WERI-Rb-1 (cell line): ENCODE data around the gene DGKZ.

Source experiments
- DNase-seq: peaks from one replicate; pipeline ENCODE4 v3.0.0-alpha.2; 2020
- H3K27ac ChIP-seq: fragments of 250-450 bp; sonication (Bioruptor Pico); 2 replicates; pipeline ENCODE4 v1.5.1; 2020; ENCODE audit warnings: mild to moderate bottlenecking, moderate library complexity
- H3K27me3 ChIP-seq: fragments of 250-450 bp; sonication (Bioruptor Pico); 2 replicates; pipeline ENCODE4 v1.5.1; 2021; ENCODE audit warnings: mild to moderate bottlenecking, low read depth, moderate library complexity; ENCODE audit not compliant: insufficient read depth, severe bottlenecking
- H3K36me3 ChIP-seq: fragments of 250-450 bp; sonication (Bioruptor Pico); 2 replicates; pipeline ENCODE4 v1.5.1; 2020; ENCODE audit warnings: mild to moderate bottlenecking, moderate library complexity
- H3K4me3 ChIP-seq: 2 replicates; pipeline ENCODE4 v1.5.1; 2011; ENCODE audit warnings: low read depth, mild to moderate bottlenecking, control low read depth, low read length
- H3K9me3 ChIP-seq: fragments of 250-450 bp; sonication (Bioruptor Pico); 2 replicates; pipeline ENCODE4 v1.5.1; 2021; ENCODE audit warnings: mild to moderate bottlenecking, moderate library complexity; ENCODE audit not compliant: severe bottlenecking
- TF ChIP-seq, protein P1 (sequence below): IDR thresholded peaks from 2 replicates; pipeline ENCODE4 v1.5.1; 2011; ENCODE audit warnings: low read depth, mild to moderate bottlenecking, control low read depth, inconsistent platforms, low read length

Gene DGKZ

DNA sequence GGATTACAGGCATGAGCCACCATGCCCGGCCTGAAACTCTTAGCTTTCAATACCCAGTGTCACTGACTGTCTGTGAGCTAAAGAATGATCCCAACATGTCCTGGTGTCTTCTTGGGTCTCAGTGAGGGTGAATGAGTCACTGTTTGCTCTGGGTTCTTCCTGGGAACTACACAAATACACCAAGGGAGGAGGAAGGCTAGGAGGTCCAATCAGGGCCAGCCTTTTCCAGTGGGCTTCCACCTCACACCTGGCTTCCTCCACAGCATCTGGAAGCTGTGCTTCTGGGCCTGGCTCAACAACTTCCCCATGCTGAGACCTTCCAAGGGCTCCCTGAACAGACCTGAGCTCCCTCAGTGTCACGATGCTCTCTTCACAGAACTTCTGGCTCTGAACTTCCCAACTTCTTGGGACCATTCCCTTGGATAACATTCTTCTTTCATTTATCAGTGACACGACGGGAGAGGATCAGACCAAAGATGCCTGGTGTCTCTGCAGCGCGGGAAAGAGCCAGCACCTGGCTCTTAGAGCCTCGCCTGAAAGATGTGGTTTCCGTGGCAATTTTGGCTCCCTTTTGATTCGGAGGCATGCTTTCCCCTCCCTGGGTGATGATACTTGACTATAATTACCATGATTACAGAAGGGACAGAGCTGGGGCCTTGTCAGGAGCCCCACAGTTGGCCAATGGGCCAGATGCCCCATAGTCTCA is 66.7 kb downstream of the DGKZ start:
- Histone ChIP-seq H3K27me3 (no peaks in the 10 kb centered on the region), H3K4me3 (no peak overlapping the region), H3K36me3 (peaks cover 67% of the 10 kb centered on the region), H3K9me3 (no peaks in the 10 kb centered on the region), H3K27ac (no peak overlapping the region)
- no peak for DNase-seq
- TF ChIP-seq, protein P1, sequence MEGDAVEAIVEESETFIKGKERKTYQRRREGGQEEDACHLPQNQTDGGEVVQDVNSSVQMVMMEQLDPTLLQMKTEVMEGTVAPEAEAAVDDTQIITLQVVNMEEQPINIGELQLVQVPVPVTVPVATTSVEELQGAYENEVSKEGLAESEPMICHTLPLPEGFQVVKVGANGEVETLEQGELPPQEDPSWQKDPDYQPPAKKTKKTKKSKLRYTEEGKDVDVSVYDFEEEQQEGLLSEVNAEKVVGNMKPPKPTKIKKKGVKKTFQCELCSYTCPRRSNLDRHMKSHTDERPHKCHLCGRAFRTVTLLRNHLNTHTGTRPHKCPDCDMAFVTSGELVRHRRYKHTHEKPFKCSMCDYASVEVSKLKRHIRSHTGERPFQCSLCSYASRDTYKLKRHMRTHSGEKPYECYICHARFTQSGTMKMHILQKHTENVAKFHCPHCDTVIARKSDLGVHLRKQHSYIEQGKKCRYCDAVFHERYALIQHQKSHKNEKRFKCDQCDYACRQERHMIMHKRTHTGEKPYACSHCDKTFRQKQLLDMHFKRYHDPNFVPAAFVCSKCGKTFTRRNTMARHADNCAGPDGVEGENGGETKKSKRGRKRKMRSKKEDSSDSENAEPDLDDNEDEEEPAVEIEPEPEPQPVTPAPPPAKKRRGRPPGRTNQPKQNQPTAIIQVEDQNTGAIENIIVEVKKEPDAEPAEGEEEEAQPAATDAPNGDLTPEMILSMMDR, result no peak

DNA sequence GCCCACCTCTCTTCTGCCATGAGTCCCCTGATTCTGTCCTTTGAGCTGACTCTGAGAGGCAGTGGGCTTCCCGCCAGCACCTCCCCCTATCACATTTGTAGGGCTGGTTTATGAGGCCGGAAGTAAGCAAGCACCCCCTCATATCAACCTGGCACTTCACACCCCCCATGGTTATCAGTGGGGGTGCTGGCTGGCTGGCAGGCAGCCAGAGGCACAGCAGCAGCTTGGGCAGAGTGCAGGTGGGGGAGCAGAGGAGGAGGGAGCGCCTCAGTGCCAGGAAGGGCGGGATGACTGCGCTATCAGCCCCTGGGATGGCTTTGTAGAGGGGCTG is 67.2 kb downstream of the DGKZ start:
- H3K36me3 ChIP-seq, result peaks cover 63% of the 10 kb centered on the region
- no peaks in the 10 kb centered on the region for H3K27me3 ChIP-seq
- no peak overlapping the region for H3K27ac ChIP-seq
- TF ChIP-seq, protein P1, result no peak
- no peaks in the 10 kb centered on the region for H3K9me3 ChIP-seq
- no peak overlapping the region for H3K4me3 ChIP-seq
- DNase-seq, result no peak

DNA sequence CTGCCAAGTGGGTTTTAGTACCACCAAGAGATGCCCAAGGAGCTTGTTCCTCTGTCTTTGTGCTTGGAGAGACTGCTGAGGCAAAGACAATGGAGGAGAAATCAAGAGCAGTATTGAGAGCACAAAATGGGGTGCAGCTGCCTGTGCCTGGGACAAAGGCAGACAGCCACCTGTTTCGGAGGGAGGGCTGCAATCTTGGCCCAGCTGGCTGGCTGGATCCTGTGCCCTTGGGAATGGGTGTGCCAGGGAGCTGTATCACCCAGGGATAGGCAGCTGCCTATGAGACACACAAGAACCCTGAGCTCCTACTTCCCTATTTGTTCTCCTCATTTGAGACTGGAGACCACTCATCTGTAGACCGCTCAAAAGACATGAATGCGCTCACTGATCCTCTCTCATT is 67.6 kb downstream of the DGKZ start:
- no peak for DNase-seq
- H3K4me3 ChIP-seq, result no peak overlapping the region

DNA sequence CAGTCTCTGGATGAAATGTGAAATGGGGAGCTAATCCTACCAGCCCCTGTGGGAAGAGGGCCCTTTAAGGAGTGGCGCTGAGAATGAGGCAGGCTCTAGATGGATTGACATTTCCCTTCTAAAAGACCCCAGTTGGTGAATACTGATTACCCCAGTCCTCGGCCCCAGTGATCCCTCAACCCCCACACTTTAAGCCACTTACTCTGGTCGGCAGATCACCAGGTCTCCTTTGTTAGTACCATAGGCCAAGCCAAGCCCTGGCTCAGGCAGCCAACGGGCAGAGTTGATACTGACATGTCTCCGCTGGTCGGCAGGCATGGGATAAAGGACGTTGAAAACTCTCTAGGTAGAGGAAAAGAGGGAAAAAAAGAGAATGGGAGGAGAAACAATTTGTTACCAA is 70.4 kb downstream of the DGKZ start:
- peak overlapping the region; percentile 69 for H3K27ac ChIP-seq
- no peak overlapping the region for H3K4me3 ChIP-seq
- no peaks in the 10 kb centered on the region for H3K9me3 ChIP-seq
- H3K36me3 ChIP-seq, result peaks cover 53% of the 10 kb centered on the region
- peak; percentile 61 for DNase-seq
- TF ChIP-seq, protein P1, result no peak
- H3K27me3 ChIP-seq, result no peaks in the 10 kb centered on the region

More for the DNA sequence above, 67.6 kb downstream of the DGKZ start:
- H3K27me3 ChIP-seq, result no peaks in the 10 kb centered on the region
- H3K9me3 ChIP-seq, result no peaks in the 10 kb centered on the region
- TF ChIP-seq, protein P1, result no peak
- H3K27ac ChIP-seq, result no peak overlapping the region
- peaks cover 58% of the 10 kb centered on the region for H3K36me3 ChIP-seq

DNA sequence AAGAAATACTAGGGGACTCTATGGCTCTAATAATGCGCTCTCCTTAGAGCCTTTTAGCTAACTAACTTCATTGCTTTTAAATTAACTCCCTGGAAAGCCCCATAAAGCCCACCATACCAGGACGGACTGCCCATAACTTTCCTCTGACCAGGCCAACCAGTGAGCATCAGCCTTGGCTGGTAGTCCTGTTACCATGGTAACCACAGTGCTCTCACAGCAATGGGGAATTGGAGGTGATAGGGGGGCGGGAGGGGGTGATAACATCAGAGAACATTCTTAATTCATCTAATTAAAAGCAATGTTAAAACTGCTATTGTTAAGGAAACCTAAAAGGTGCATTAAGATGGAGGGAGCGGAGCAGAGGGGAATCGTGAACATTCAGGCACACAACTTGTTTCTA is 71.5 kb downstream of the DGKZ start:
- Histone ChIP-seq H3K27ac (no peak overlapping the region), H3K27me3 (no peaks in the 10 kb centered on the region), H3K4me3 (no peak overlapping the region), H3K36me3 (peaks cover 45% of the 10 kb centered on the region), H3K9me3 (no peaks in the 10 kb centered on the region)
- TF ChIP-seq, protein P1, result no peak
- no peak for DNase-seq

DNA sequence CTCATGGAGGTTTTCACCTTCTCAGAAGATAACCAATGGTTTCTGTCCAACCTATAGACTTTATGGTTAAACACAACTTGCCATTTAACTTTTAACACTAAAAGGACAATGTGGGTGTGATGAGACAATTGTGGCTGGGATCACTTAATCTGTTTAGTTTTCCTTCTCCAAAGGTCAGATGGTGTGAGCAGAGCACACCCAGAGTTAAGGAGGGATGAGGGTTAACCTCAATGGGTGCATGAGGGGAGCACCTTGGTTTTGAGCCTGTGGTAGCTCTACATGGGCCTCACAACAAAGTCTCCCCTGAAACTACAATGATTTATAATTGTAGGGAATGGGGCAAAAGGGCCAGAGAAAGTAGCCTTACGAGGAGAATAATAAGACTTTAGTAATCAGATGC is 73.2 kb downstream of the DGKZ start:
- no peak overlapping the region for H3K4me3 ChIP-seq
- no peaks in the 10 kb centered on the region for H3K9me3 ChIP-seq
- H3K36me3 ChIP-seq, result peaks cover 29% of the 10 kb centered on the region
- peak overlapping the region; percentile 64 for H3K27ac ChIP-seq
- H3K27me3 ChIP-seq, result no peaks in the 10 kb centered on the region
- TF ChIP-seq, protein P1, result no peak
- no peak for DNase-seq
